ENCODE data around the gene NEB. TPM values are rescaled to one million over a fixed set of nuclear protein-coding genes. Genes with fewer than 3 reads are reported as not detected.
A peak's percentile ranks its signal among the peaks of the same experiment; 100 is the strongest.

NEB gene
- total and polyA plus RNA-seq, 7 experiments from 2014 or later = 0.14 to 1.9 (median 0.75) TPM

- ATAC-seq = no peak
- Histone ChIP-seq H3K4me1 (ENCODE audit: control insufficient read depth in 2 of 2, insufficient read depth in 2 of 2, low read length in 2 of 2) (no peaks in the 10 kb centered on the region), H3K9me3 (ENCODE audit: control insufficient read depth in 2 of 3, low read length in 3 of 3) (no peaks in the 10 kb centered on the region), H3K36me3 (ENCODE audit: control insufficient read depth in 2 of 3, insufficient read depth in 3 of 3, low read length in 3 of 3) (no peaks in the 10 kb centered on the region), H3K4me3 (ENCODE audit: low read length) (no peak overlapping the region), H3K27me3 (ENCODE audit: control insufficient read depth in 2 of 2, insufficient read depth in 2 of 2, low read length in 2 of 2) (no peaks in the 10 kb centered on the region), H3K27ac (ENCODE audit: low read depth, low read length) (no peak overlapping the region)
- no peak for DNase-seq
- H3K4me1 Mint-ChIP-seq = peaks cover 0 to 12% (median 0%) of the 10 kb centered on the region in 7 donors
- ChIA-PET CTCF (no interaction called here), POLR2A (no interaction called here)
- H3K4me3 Mint-ChIP-seq = no peak overlapping the region
- intact Hi-C loops (cut with micrococcal nuclease) = no loop called here
- peaks cover 0 to 12% (median 0%) of the 10 kb centered on the region in 5 donors for H3K27me3 Mint-ChIP-seq
- peaks cover 0 to 4% (median 0%) of the 10 kb centered on the region in 5 donors for H3K36me3 Mint-ChIP-seq
- H3K27ac Mint-ChIP-seq = no peak overlapping the region
- no peaks in the 10 kb centered on the region for H3K9me3 Mint-ChIP-seq
Observed at GRCh38 chr2:151691631-151692030, 42.6 kb downstream of the NEB start.

GRCh38 chr2:151688719-151689118 is 45.6 kb downstream of the NEB start:
- H3K27ac Mint-ChIP-seq = no peak overlapping the region
- DNase-seq (no peak), ATAC-seq (no peak)
- H3K4me1 ChIP-seq (ENCODE audit: control insufficient read depth in 2 of 2, insufficient read depth in 2 of 2, low read length in 2 of 2) = no peaks in the 10 kb centered on the region
- H3K36me3 Mint-ChIP-seq = peaks cover 0 to 4% (median 0%) of the 10 kb centered on the region in 5 donors
- H3K36me3 ChIP-seq (ENCODE audit: control insufficient read depth in 2 of 3, insufficient read depth in 3 of 3, low read length in 3 of 3) = no peaks in the 10 kb centered on the region
- no peak overlapping the region for H3K4me3 ChIP-seq (ENCODE audit: low read length)
- intact Hi-C loops (cut with micrococcal nuclease) = no loop called here
- H3K4me1 Mint-ChIP-seq = no peaks in the 10 kb centered on the region
- H3K27ac ChIP-seq (ENCODE audit: low read depth, low read length) = no peak overlapping the region
- no peaks in the 10 kb centered on the region for H3K27me3 ChIP-seq (ENCODE audit: control insufficient read depth in 2 of 2, insufficient read depth in 2 of 2, low read length in 2 of 2)
- ChIA-PET POLR2A (no interaction called here), CTCF (no interaction called here)
- H3K27me3 Mint-ChIP-seq = peaks cover 0 to 12% (median 0%) of the 10 kb centered on the region in 5 donors
- H3K9me3 Mint-ChIP-seq = peaks cover 0 to 3% (median 0%) of the 10 kb centered on the region in 11 donors
- no peaks in the 10 kb centered on the region for H3K9me3 ChIP-seq (ENCODE audit: control insufficient read depth in 2 of 3, low read length in 3 of 3)
- no peak overlapping the region for H3K4me3 Mint-ChIP-seq

- H3K27ac ChIP-seq (ENCODE audit: low read depth, low read length) = no peak overlapping the region
- peaks cover 0 to 4% (median 0%) of the 10 kb centered on the region in 5 donors for H3K36me3 Mint-ChIP-seq
- ChIA-PET POLR2A (no interaction called here), CTCF (interaction anchor here (0.5 kb wide), 1 partner anchor 407 kb away, joined by 5 read pairs; no protein-coding TSS in a partner anchor)
- no peak overlapping the region for H3K4me3 Mint-ChIP-seq
- no peaks in the 10 kb centered on the region for H3K4me1 ChIP-seq (ENCODE audit: control insufficient read depth in 2 of 2, insufficient read depth in 2 of 2, low read length in 2 of 2)
- H3K27me3 Mint-ChIP-seq = peaks cover 0 to 4% (median 0%) of the 10 kb centered on the region in 5 donors
- no peaks in the 10 kb centered on the region for H3K36me3 ChIP-seq (ENCODE audit: control insufficient read depth in 2 of 3, insufficient read depth in 3 of 3, low read length in 3 of 3)
- peaks cover 0 to 6% (median 0%) of the 10 kb centered on the region in 7 donors for H3K4me1 Mint-ChIP-seq
- no peak overlapping the region for H3K27ac Mint-ChIP-seq
- H3K9me3 Mint-ChIP-seq = peaks cover 0 to 5% (median 0%) of the 10 kb centered on the region in 11 donors
- ATAC-seq (no peak), DNase-seq (no peak)
- intact Hi-C loops (cut with micrococcal nuclease) = no loop called here
- H3K4me3 ChIP-seq (ENCODE audit: low read length) = no peak overlapping the region
- no peaks in the 10 kb centered on the region for H3K27me3 ChIP-seq (ENCODE audit: control insufficient read depth in 2 of 2, insufficient read depth in 2 of 2, low read length in 2 of 2)
- H3K9me3 ChIP-seq (ENCODE audit: control insufficient read depth in 2 of 3, low read length in 3 of 3) = no peaks in the 10 kb centered on the region
Observed at GRCh38 chr2:151682459-151683003, 51.7 kb downstream of the NEB start.

GRCh38 chr2:151681051-151681450 is 53.2 kb downstream of the NEB start:
- no peak for ATAC-seq
- peaks cover 0 to 4% (median 0%) of the 10 kb centered on the region in 5 donors for H3K36me3 Mint-ChIP-seq
- Histone ChIP-seq H3K4me1 (ENCODE audit: control insufficient read depth in 2 of 2, insufficient read depth in 2 of 2, low read length in 2 of 2) (no peaks in the 10 kb centered on the region), H3K4me3 (ENCODE audit: low read length) (no peak overlapping the region), H3K9me3 (ENCODE audit: control insufficient read depth in 2 of 3, low read length in 3 of 3) (no peaks in the 10 kb centered on the region), H3K36me3 (ENCODE audit: control insufficient read depth in 2 of 3, insufficient read depth in 3 of 3, low read length in 3 of 3) (no peaks in the 10 kb centered on the region), H3K27ac (ENCODE audit: low read depth, low read length) (no peak overlapping the region), H3K27me3 (ENCODE audit: control insufficient read depth in 2 of 2, insufficient read depth in 2 of 2, low read length in 2 of 2) (no peaks in the 10 kb centered on the region)
- H3K27me3 Mint-ChIP-seq = peaks cover 0 to 6% (median 0%) of the 10 kb centered on the region in 5 donors
- peaks cover 0 to 6% (median 0%) of the 10 kb centered on the region in 7 donors for H3K4me1 Mint-ChIP-seq
- no peak overlapping the region for H3K27ac Mint-ChIP-seq
- H3K4me3 Mint-ChIP-seq = no peak overlapping the region
- POLR2A ChIA-PET = no interaction called here
- DNase-seq = no peak
- CTCF ChIA-PET = no interaction called here
- intact Hi-C loops (cut with micrococcal nuclease) = no loop called here
- peaks cover 0 to 5% (median 0%) of the 10 kb centered on the region in 11 donors for H3K9me3 Mint-ChIP-seq

- Histone ChIP-seq H3K36me3 (ENCODE audit: control insufficient read depth in 2 of 3, insufficient read depth in 3 of 3, low read length in 3 of 3) (no peaks in the 10 kb centered on the region), H3K4me3 (ENCODE audit: low read length) (no peak overlapping the region), H3K4me1 (ENCODE audit: control insufficient read depth in 2 of 2, insufficient read depth in 2 of 2, low read length in 2 of 2) (no peaks in the 10 kb centered on the region), H3K9me3 (ENCODE audit: control insufficient read depth in 2 of 3, low read length in 3 of 3) (no peaks in the 10 kb centered on the region), H3K27ac (ENCODE audit: low read depth, low read length) (no peak overlapping the region), H3K27me3 (ENCODE audit: control insufficient read depth in 2 of 2, insufficient read depth in 2 of 2, low read length in 2 of 2) (no peaks in the 10 kb centered on the region)
- H3K4me3 Mint-ChIP-seq = no peak overlapping the region
- H3K9me3 Mint-ChIP-seq = peaks cover 0 to 5% (median 0%) of the 10 kb centered on the region in 11 donors
- H3K27ac Mint-ChIP-seq = peak overlapping the region in 1 of 9 donors; percentile 59
- DNase-seq (no peak), ATAC-seq (no peak)
- H3K27me3 Mint-ChIP-seq = peaks cover 0 to 10% (median 0%) of the 10 kb centered on the region in 5 donors
- peaks cover 0 to 6% (median 0%) of the 10 kb centered on the region in 7 donors for H3K4me1 Mint-ChIP-seq
- ChIA-PET CTCF (no interaction called here), POLR2A (no interaction called here)
- peaks cover 0 to 4% (median 0%) of the 10 kb centered on the region in 5 donors for H3K36me3 Mint-ChIP-seq
- intact Hi-C loops (cut with micrococcal nuclease) = no loop called here
Observed at GRCh38 chr2:151679994-151680393, 54.3 kb downstream of the NEB start.

- intact Hi-C loops (cut with micrococcal nuclease) = no loop called here
- Histone ChIP-seq H3K27me3 (ENCODE audit: control insufficient read depth in 2 of 2, insufficient read depth in 2 of 2, low read length in 2 of 2) (no peaks in the 10 kb centered on the region), H3K9me3 (ENCODE audit: control insufficient read depth in 2 of 3, low read length in 3 of 3) (no peaks in the 10 kb centered on the region), H3K4me1 (ENCODE audit: control insufficient read depth in 2 of 2, insufficient read depth in 2 of 2, low read length in 2 of 2) (no peaks in the 10 kb centered on the region), H3K36me3 (ENCODE audit: control insufficient read depth in 2 of 3, insufficient read depth in 3 of 3, low read length in 3 of 3) (no peaks in the 10 kb centered on the region), H3K4me3 (ENCODE audit: low read length) (no peak overlapping the region), H3K27ac (ENCODE audit: low read depth, low read length) (no peak overlapping the region)
- no peak for DNase-seq
- ATAC-seq = no peak
- Mint-ChIP-seq H3K9me3 (peaks cover 0 to 3% (median 0%) of the 10 kb centered on the region in 11 donors), H3K27ac (no peak overlapping the region), H3K4me1 (peaks cover 0 to 6% (median 0%) of the 10 kb centered on the region in 7 donors), H3K36me3 (peaks cover 0 to 3% (median 0%) of the 10 kb centered on the region in 5 donors), H3K4me3 (no peak overlapping the region), H3K27me3 (peaks cover 0 to 15% (median 0%) of the 10 kb centered on the region in 5 donors)
- ChIA-PET POLR2A (no interaction called here), CTCF (no interaction called here)
Observed at GRCh38 chr2:151678849-151679248, 55.4 kb downstream of the NEB start.

- no peak overlapping the region for H3K27ac Mint-ChIP-seq
- CTCF ChIA-PET = no interaction called here
- DNase-seq = no peak
- no peaks in the 10 kb centered on the region for H3K36me3 Mint-ChIP-seq
- peaks cover 0 to 15% (median 0%) of the 10 kb centered on the region in 5 donors for H3K27me3 Mint-ChIP-seq
- H3K9me3 Mint-ChIP-seq = no peaks in the 10 kb centered on the region
- peaks cover 0 to 17% (median 4%) of the 10 kb centered on the region in 7 donors for H3K4me1 Mint-ChIP-seq
- POLR2A ChIA-PET = no interaction called here
- no peak for ATAC-seq
- Histone ChIP-seq H3K4me1 (ENCODE audit: control insufficient read depth in 2 of 2, insufficient read depth in 2 of 2, low read length in 2 of 2) (peaks cover 0 to 11% of the 10 kb centered on the region in 2 donors), H3K9me3 (ENCODE audit: control insufficient read depth in 2 of 3, low read length in 3 of 3) (no peaks in the 10 kb centered on the region), H3K4me3 (ENCODE audit: low read length) (no peak overlapping the region), H3K27me3 (ENCODE audit: control insufficient read depth in 2 of 2, insufficient read depth in 2 of 2, low read length in 2 of 2) (no peaks in the 10 kb centered on the region), H3K27ac (ENCODE audit: low read depth, low read length) (no peak overlapping the region), H3K36me3 (ENCODE audit: control insufficient read depth in 2 of 3, insufficient read depth in 3 of 3, low read length in 3 of 3) (no peaks in the 10 kb centered on the region)
- H3K4me3 Mint-ChIP-seq = no peak overlapping the region
- intact Hi-C loops (cut with micrococcal nuclease) = no loop called here
Observed at GRCh38 chr2:151673016-151673415, 61.3 kb downstream of the NEB start.

Data from naive thymus-derived CD4-positive, alpha-beta T cell (primary cell).